Activated CD4-positive, alpha-beta T cell treated with anti-CD3 and anti-CD28 coated beads, Interleukin-2, amount 10 ng/mL, durations not matched to agents 24 days and 14 days (primary cell): Measurements from ENCODE around the gene GMDS. TPM values are rescaled to one million over a fixed set of nuclear protein-coding genes. Genes with fewer than 3 reads are reported as not detected.

Experiments used
- DNase-seq: peaks from one replicate; pipeline ENCODE4 v3.0.0; 2022
- H3K27ac Mint-ChIP-seq: one replicate; pipeline ENCODE4 v1.8.0; 2022; ENCODE audit warnings: mild to moderate bottlenecking, mixed read lengths
- H3K27me3 Mint-ChIP-seq: one replicate; pipeline ENCODE4 v1.8.0; 2022; ENCODE audit warnings: mixed read lengths
- H3K36me3 Mint-ChIP-seq: one replicate; pipeline ENCODE4 v1.8.0; 2022; ENCODE audit warnings: low read depth, mild to moderate bottlenecking, mixed read lengths
- H3K4me1 Mint-ChIP-seq: one replicate; pipeline ENCODE4 v1.8.0; 2021; ENCODE audit warnings: mixed read lengths
- H3K4me3 Mint-ChIP-seq: one replicate; pipeline ENCODE4 v1.8.0; 2022; ENCODE audit warnings: mild to moderate bottlenecking, moderate library complexity, mixed read lengths
- H3K9me3 Mint-ChIP-seq: one replicate; pipeline ENCODE4 v1.8.0; 2021; ENCODE audit warnings: mixed read lengths
- intact Hi-C: fragments of 100-400 bp; cut with micrococcal nuclease; formaldehyde crosslinking; loops from one replicate; pipeline ENCODE4 v1.15.1; 2023
- total RNA-seq: library from RNA; stranded (reverse); gene quantifications from 2 replicates; pipeline ENCODE4 v1.2.3, GENCODE V29; 2022

GMDS gene
- total RNA-seq, 1 donor from 2014 or later, result 47.4 TPM

- Mint-ChIP-seq H3K27ac (no peak overlapping the region), H3K27me3 (no peaks in the 10 kb centered on the region), H3K4me1 (no peaks in the 10 kb centered on the region), H3K36me3 (peaks cover 8% of the 10 kb centered on the region), H3K4me3 (no peak overlapping the region), H3K9me3 (peaks cover 8% of the 10 kb centered on the region)
- DNase-seq, result no peak
- intact Hi-C loops, result no loop called here
Observed at GRCh38 chr6:1827984-1828793, 417.2 kb downstream of the GMDS start.

GRCh38 chr6:1825926-1826325 lies 419.5 kb downstream of the GMDS start:
- H3K9me3 Mint-ChIP-seq, result peaks cover 8% of the 10 kb centered on the region
- H3K4me1 Mint-ChIP-seq, result no peaks in the 10 kb centered on the region
- no peak overlapping the region for H3K27ac Mint-ChIP-seq
- peaks cover 8% of the 10 kb centered on the region for H3K36me3 Mint-ChIP-seq
- intact Hi-C loops, result no loop called here
- no peak for DNase-seq
- H3K27me3 Mint-ChIP-seq, result no peaks in the 10 kb centered on the region
- H3K4me3 Mint-ChIP-seq, result no peak overlapping the region

- Mint-ChIP-seq H3K4me1 (no peaks in the 10 kb centered on the region), H3K36me3 (peaks cover 8% of the 10 kb centered on the region), H3K27me3 (no peaks in the 10 kb centered on the region), H3K4me3 (no peak overlapping the region), H3K9me3 (peaks cover 8% of the 10 kb centered on the region), H3K27ac (no peak overlapping the region)
- no peak for DNase-seq
- intact Hi-C loops, result no loop called here
Observed at GRCh38 chr6:1825277-1825676, 420.1 kb downstream of the GMDS start.

- H3K4me1 Mint-ChIP-seq, result no peaks in the 10 kb centered on the region
- intact Hi-C loops, result no loop called here
- no peaks in the 10 kb centered on the region for H3K36me3 Mint-ChIP-seq
- H3K27ac Mint-ChIP-seq, result no peak overlapping the region
- no peaks in the 10 kb centered on the region for H3K9me3 Mint-ChIP-seq
- no peaks in the 10 kb centered on the region for H3K27me3 Mint-ChIP-seq
- DNase-seq, result no peak
- no peak overlapping the region for H3K4me3 Mint-ChIP-seq
Observed at GRCh38 chr6:1821513-1822183, 423.8 kb downstream of the GMDS start.

GRCh38 chr6:1821164-1821512 lies 424.3 kb downstream of the GMDS start:
- Mint-ChIP-seq H3K9me3 (no peaks in the 10 kb centered on the region), H3K36me3 (no peaks in the 10 kb centered on the region), H3K27me3 (no peaks in the 10 kb centered on the region), H3K4me3 (no peak overlapping the region), H3K4me1 (no peaks in the 10 kb centered on the region), H3K27ac (no peak overlapping the region)
- DNase-seq, result no peak
- intact Hi-C loops, result no loop called here

GRCh38 chr6:1820714-1821113 lies 424.7 kb downstream of the GMDS start:
- Mint-ChIP-seq H3K4me1 (no peaks in the 10 kb centered on the region), H3K4me3 (no peak overlapping the region), H3K9me3 (no peaks in the 10 kb centered on the region), H3K36me3 (no peaks in the 10 kb centered on the region), H3K27ac (no peak overlapping the region), H3K27me3 (no peaks in the 10 kb centered on the region)
- no peak for DNase-seq
- intact Hi-C loops, result no loop called here

GRCh38 chr6:1820165-1820564 lies 425.2 kb downstream of the GMDS start:
- H3K9me3 Mint-ChIP-seq, result no peaks in the 10 kb centered on the region

GRCh38 chr6:1819007-1819406 lies 426.4 kb downstream of the GMDS start:
- intact Hi-C loops, result no loop called here
- Mint-ChIP-seq H3K4me1 (peaks cover 2% of the 10 kb centered on the region), H3K9me3 (no peaks in the 10 kb centered on the region), H3K4me3 (no peak overlapping the region), H3K27me3 (no peaks in the 10 kb centered on the region), H3K27ac (no peak overlapping the region), H3K36me3 (no peaks in the 10 kb centered on the region)
- no peak for DNase-seq

More at GRCh38 chr6:1820165-1820564, 425.2 kb downstream of the GMDS start:
- Mint-ChIP-seq H3K36me3 (no peaks in the 10 kb centered on the region), H3K27me3 (no peaks in the 10 kb centered on the region), H3K27ac (no peak overlapping the region), H3K4me1 (no peaks in the 10 kb centered on the region), H3K4me3 (no peak overlapping the region)
- DNase-seq, result no peak
- intact Hi-C loops, result no loop called here

GRCh38 chr6:1817033-1817761 lies 428.2 kb downstream of the GMDS start:
- Mint-ChIP-seq H3K27ac (no peak overlapping the region), H3K36me3 (no peaks in the 10 kb centered on the region), H3K4me3 (no peak overlapping the region), H3K9me3 (no peaks in the 10 kb centered on the region), H3K27me3 (no peaks in the 10 kb centered on the region), H3K4me1 (peaks cover 2% of the 10 kb centered on the region)
- intact Hi-C loops, result no loop called here
- DNase-seq, result no peak

GRCh38 chr6:1815827-1816452 lies 429.5 kb downstream of the GMDS start:
- Mint-ChIP-seq H3K4me3 (no peak overlapping the region), H3K4me1 (peaks cover 2% of the 10 kb centered on the region), H3K36me3 (no peaks in the 10 kb centered on the region), H3K9me3 (no peaks in the 10 kb centered on the region), H3K27me3 (no peaks in the 10 kb centered on the region), H3K27ac (no peak overlapping the region)
- intact Hi-C loops, result no loop called here
- no peak for DNase-seq

GRCh38 chr6:1814279-1814678 lies 431.1 kb downstream of the GMDS start:
- intact Hi-C loops, result no loop called here
- no peaks in the 10 kb centered on the region for H3K27me3 Mint-ChIP-seq
- H3K36me3 Mint-ChIP-seq, result no peaks in the 10 kb centered on the region
- DNase-seq, result no peak
- no peak overlapping the region for H3K4me3 Mint-ChIP-seq
- H3K4me1 Mint-ChIP-seq, result peaks cover 2% of the 10 kb centered on the region
- no peak overlapping the region for H3K27ac Mint-ChIP-seq
- H3K9me3 Mint-ChIP-seq, result no peaks in the 10 kb centered on the region

GRCh38 chr6:1812487-1812886 lies 432.9 kb downstream of the GMDS start:
- intact Hi-C loops, result no loop called here
- Mint-ChIP-seq H3K36me3 (no peaks in the 10 kb centered on the region), H3K9me3 (no peaks in the 10 kb centered on the region), H3K4me1 (peaks cover 2% of the 10 kb centered on the region), H3K27me3 (no peaks in the 10 kb centered on the region), H3K27ac (no peak overlapping the region), H3K4me3 (no peak overlapping the region)
- DNase-seq, result no peak

- intact Hi-C loops, result no loop called here
- H3K27me3 Mint-ChIP-seq, result no peaks in the 10 kb centered on the region
- no peak overlapping the region for H3K4me3 Mint-ChIP-seq
- no peaks in the 10 kb centered on the region for H3K9me3 Mint-ChIP-seq
- H3K4me1 Mint-ChIP-seq, result peaks cover 2% of the 10 kb centered on the region
- no peak for DNase-seq
- no peak overlapping the region for H3K27ac Mint-ChIP-seq
- no peaks in the 10 kb centered on the region for H3K36me3 Mint-ChIP-seq
Observed at GRCh38 chr6:1812034-1812433, 433.4 kb downstream of the GMDS start.

- Mint-ChIP-seq H3K4me3 (no peak overlapping the region), H3K4me1 (peaks cover 2% of the 10 kb centered on the region), H3K9me3 (no peaks in the 10 kb centered on the region), H3K36me3 (no peaks in the 10 kb centered on the region), H3K27ac (no peak overlapping the region), H3K27me3 (no peaks in the 10 kb centered on the region)
- intact Hi-C loops, result no loop called here
- DNase-seq, result no peak
Observed at GRCh38 chr6:1810880-1811279, 434.5 kb downstream of the GMDS start.
